Panc1 (cell line): ENCODE results near the gene ATXN7.

Experiments used
- CTCF ChIP-seq: fragments of 450-650 bp; IDR thresholded peaks from 2 replicates; pipeline ENCODE4 v1.5.1; 2017; ENCODE audit warnings: mild to moderate bottlenecking
- POLR2AphosphoS5 ChIP-seq: IDR thresholded peaks from 2 replicates; pipeline ENCODE4 v1.6.1; 2012; ENCODE audit warnings: mild to moderate bottlenecking, low read depth, low read length, moderate library complexity
- REST ChIP-seq, 2 experiments: IDR thresholded peaks; 2 replicates each; pipeline ENCODE4 v1.6.1; 2011 to 2012; ENCODE audit warnings: low read depth in 2 of 2, control low read depth in 1 of 2, low read length in 1 of 2, mild to moderate bottlenecking in 1 of 2, moderate library complexity in 1 of 2; ENCODE audit not compliant: insufficient read depth in 1 of 2

DNA sequence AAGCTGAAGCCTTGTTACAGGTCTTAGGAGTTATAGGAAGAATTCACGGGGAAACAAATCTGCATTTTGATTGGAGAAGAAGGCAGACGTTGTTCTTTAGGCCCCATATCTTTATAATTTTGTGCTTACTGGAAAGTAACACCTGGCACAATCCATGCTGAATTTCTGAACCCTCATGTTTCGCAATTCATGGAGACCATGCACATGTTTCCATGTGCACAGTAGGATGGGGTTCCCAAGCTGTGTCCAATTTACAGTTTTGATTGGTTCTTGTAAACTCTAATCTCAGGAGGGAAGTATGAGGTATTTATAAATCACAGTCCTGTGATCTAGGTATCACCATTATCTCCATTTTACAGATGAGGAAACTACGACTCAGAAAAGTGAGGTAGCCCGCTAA lies 56.3 kb downstream of the ATXN7 start:
- TF ChIP-seq CTCF: no peak
- TF ChIP-seq POLR2AphosphoS5: no peak
- TF ChIP-seq REST (IDR thresholded peaks at IDR 0.05; ENCODE audit: insufficient read depth in 1 of 2, low read depth in 2 of 2, low read length in 1 of 2): no peak
